ENCODE data around the gene TRMO.

DNA sequence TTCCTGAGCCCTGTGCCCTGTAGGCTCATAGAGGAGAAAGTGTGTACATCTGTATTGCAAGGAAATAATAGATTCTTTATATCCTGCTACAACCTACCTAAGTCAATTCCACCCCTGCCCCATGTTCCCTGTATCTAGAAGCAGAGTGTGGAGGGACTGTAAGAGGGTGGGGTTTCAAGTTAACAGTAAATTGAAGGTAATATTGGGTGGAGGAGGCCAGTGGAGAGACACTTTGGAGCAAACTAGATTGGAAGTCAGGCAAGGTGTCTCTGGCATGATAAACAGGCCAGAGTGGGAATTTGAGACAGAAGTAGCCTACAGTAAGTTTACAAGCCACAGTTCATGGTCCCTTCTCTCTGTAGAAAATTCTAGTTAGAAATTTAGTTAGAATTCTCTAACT is 17.9 kb upstream of the TRMO start:
- no peak for TF ChIP-seq EZH2 (conservative IDR thresholded peaks at IDR 0.05; ENCODE audit: low read depth, low read length)
- TF ChIP-seq SIN3A (IDR thresholded peaks at IDR 0.05; ENCODE audit: borderline replicate concordance, low read depth, low read length): no peak
- TF ChIP-seq KAT7 (CRISPR knock-in tag; IDR thresholded peaks at IDR 0.05; ENCODE audit: borderline replicate concordance): no peak
- TF ChIP-seq, protein P1, sequence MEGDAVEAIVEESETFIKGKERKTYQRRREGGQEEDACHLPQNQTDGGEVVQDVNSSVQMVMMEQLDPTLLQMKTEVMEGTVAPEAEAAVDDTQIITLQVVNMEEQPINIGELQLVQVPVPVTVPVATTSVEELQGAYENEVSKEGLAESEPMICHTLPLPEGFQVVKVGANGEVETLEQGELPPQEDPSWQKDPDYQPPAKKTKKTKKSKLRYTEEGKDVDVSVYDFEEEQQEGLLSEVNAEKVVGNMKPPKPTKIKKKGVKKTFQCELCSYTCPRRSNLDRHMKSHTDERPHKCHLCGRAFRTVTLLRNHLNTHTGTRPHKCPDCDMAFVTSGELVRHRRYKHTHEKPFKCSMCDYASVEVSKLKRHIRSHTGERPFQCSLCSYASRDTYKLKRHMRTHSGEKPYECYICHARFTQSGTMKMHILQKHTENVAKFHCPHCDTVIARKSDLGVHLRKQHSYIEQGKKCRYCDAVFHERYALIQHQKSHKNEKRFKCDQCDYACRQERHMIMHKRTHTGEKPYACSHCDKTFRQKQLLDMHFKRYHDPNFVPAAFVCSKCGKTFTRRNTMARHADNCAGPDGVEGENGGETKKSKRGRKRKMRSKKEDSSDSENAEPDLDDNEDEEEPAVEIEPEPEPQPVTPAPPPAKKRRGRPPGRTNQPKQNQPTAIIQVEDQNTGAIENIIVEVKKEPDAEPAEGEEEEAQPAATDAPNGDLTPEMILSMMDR (CRISPR knock-in tag; IDR thresholded peaks at IDR 0.05): no peak
- TF ChIP-seq NFIC (IDR thresholded peaks at IDR 0.05; ENCODE audit: low read length): no peak
- TF ChIP-seq, protein P2, sequence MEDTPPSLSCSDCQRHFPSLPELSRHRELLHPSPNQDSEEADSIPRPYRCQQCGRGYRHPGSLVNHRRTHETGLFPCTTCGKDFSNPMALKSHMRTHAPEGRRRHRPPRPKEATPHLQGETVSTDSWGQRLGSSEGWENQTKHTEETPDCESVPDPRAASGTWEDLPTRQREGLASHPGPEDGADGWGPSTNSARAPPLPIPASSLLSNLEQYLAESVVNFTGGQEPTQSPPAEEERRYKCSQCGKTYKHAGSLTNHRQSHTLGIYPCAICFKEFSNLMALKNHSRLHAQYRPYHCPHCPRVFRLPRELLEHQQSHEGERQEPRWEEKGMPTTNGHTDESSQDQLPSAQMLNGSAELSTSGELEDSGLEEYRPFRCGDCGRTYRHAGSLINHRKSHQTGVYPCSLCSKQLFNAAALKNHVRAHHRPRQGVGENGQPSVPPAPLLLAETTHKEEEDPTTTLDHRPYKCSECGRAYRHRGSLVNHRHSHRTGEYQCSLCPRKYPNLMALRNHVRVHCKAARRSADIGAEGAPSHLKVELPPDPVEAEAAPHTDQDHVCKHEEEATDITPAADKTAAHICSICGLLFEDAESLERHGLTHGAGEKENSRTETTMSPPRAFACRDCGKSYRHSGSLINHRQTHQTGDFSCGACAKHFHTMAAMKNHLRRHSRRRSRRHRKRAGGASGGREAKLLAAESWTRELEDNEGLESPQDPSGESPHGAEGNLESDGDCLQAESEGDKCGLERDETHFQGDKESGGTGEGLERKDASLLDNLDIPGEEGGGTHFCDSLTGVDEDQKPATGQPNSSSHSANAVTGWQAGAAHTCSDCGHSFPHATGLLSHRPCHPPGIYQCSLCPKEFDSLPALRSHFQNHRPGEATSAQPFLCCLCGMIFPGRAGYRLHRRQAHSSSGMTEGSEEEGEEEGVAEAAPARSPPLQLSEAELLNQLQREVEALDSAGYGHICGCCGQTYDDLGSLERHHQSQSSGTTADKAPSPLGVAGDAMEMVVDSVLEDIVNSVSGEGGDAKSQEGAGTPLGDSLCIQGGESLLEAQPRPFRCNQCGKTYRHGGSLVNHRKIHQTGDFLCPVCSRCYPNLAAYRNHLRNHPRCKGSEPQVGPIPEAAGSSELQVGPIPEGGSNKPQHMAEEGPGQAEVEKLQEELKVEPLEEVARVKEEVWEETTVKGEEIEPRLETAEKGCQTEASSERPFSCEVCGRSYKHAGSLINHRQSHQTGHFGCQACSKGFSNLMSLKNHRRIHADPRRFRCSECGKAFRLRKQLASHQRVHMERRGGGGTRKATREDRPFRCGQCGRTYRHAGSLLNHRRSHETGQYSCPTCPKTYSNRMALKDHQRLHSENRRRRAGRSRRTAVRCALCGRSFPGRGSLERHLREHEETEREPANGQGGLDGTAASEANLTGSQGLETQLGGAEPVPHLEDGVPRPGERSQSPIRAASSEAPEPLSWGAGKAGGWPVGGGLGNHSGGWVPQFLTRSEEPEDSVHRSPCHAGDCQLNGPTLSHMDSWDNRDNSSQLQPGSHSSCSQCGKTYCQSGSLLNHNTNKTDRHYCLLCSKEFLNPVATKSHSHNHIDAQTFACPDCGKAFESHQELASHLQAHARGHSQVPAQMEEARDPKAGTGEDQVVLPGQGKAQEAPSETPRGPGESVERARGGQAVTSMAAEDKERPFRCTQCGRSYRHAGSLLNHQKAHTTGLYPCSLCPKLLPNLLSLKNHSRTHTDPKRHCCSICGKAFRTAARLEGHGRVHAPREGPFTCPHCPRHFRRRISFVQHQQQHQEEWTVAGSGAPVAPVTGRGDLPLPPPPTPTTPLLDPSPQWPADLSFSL (CRISPR knock-in tag; IDR thresholded peaks at IDR 0.05): no peak
- no peak for TF ChIP-seq ZNF232 (CRISPR knock-in tag; IDR thresholded peaks at IDR 0.05; ENCODE audit: borderline replicate concordance)
- TF ChIP-seq ZFX (CRISPR knock-in tag; IDR thresholded peaks at IDR 0.05; ENCODE audit: low read depth): no peak
- no peak for TF ChIP-seq ATRX (CRISPR knock-in tag; IDR thresholded peaks at IDR 0.05; ENCODE audit: borderline replicate concordance)
